DOHH2 (cell line): ENCODE measurements around the gene ROCK2.

Experiments used
- CTCF ChIP-seq: fragments of 200-600 bp; sonication (generic); IDR thresholded peaks from one replicate; pipeline ENCODE4 v1.5.1; 2014; ENCODE audit warnings: antibody characterized with exemption, mild to moderate bottlenecking, low read depth, low read length; ENCODE audit not compliant: poor library complexity, severe bottlenecking
- EZH2phosphoT487 ChIP-seq: fragments of 200-600 bp; sonication (generic); IDR thresholded peaks from 2 replicates; pipeline ENCODE4 v1.6.1; 2017; ENCODE audit warnings: borderline replicate concordance, mild to moderate bottlenecking, antibody characterized with exemption, low read length, moderate library complexity, mixed read lengths

- TF ChIP-seq CTCF (no peak), EZH2phosphoT487 (no peak)
Measured at GRCh38 chr2:11179899-11180298, 164.5 kb downstream of the ROCK2 start.
